Effector CD4-positive, alpha-beta T cell (primary cell): ENCODE results near the gene CLEC16A.
"Not testable (repeated sequence)": the region's sequence is repeated elsewhere in the genome, so short reads cannot be mapped to it uniquely, and the experiment has no call there.

Experiments used
- DNase-seq: peaks from one replicate; pipeline ENCODE4 v3.0.0-alpha.2; 2020

Gene CLEC16A

GRCh38 chr16:10966559-10966958 is 22.2 kb downstream of the CLEC16A start:
- not testable (repeated sequence) for DNase-seq

- DNase-seq: no peak
Observed at GRCh38 chr16:10967986-10968385, 23.6 kb downstream of the CLEC16A start.

DNA sequence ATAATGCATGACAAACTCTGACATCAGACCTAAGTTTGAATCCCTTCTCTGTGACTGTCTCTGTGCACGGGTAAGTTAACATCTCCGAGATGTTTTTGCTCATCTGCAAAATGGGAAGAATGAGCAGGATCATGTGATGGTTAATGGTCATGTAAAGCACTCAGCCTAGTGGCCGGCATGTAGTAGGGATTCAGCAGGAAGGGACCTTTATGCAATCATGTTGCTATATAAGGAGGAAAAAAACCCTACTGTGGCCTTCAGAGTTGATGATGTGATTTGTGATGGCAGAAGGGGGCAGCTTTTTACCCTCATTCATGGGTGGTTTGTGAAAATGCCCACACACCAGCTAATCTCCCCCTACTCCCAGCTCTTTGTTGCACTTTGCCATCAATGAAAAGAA is 24.1 kb downstream of the CLEC16A start:
- DNase-seq: no peak

GRCh38 chr16:10969615-10970014 is 25.3 kb downstream of the CLEC16A start:
- no peak for DNase-seq

GRCh38 chr16:10970065-10970464 is 25.7 kb downstream of the CLEC16A start:
- no peak for DNase-seq

DNA sequence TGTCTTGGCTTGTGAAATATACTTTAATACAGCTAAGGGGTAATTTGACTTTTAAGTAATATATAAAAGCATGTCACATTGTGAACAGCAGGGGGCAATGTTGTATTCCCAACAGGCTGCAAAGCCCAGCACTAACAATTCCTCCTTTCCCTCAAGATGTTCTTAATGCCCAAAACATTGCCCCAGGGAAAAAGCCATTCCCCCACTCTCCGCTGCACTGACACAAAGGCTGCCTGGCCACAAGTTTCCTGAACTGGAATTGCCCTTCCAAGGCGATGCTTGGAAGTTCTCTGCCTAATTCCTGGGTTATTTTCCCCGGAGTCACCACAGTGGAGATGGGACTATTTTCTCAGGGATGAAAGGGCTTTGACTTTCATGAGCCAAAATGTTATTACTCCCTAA is 27.2 kb downstream of the CLEC16A start:
- peak; percentile 31 for DNase-seq

GRCh38 chr16:10972108-10972818 is 27.9 kb downstream of the CLEC16A start:
- DNase-seq: no peak

DNA sequence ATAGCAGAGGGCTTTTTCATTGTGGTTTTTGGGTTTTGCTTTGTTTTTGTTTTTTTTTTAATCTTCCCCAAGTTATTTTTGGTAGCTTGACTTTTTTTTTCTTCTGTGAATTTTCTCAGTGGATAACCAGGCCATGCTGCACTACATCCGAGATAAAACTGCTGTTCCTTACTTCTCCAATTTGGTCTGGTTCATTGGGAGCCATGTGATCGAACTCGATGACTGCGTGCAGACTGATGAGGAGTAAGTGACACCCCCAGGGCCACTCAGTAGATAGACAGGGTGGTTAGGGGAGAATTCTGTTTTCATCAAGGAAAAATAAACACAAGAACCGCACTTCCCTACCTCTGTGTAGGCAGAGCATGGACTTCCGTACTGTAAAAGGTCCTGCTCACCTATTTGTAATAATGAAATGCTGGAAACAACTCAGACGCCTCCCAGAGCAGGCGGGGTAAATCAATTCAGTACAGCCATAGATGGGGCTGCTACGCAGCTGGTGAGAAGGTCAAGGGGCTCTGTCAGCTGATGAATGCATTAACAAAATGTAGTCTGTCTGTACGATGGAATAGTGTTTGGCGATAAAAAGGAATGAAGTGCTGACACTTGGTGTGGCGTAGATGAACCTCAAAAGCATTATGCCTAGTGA is 28.6 kb downstream of the CLEC16A start:
- no peak for DNase-seq

DNA sequence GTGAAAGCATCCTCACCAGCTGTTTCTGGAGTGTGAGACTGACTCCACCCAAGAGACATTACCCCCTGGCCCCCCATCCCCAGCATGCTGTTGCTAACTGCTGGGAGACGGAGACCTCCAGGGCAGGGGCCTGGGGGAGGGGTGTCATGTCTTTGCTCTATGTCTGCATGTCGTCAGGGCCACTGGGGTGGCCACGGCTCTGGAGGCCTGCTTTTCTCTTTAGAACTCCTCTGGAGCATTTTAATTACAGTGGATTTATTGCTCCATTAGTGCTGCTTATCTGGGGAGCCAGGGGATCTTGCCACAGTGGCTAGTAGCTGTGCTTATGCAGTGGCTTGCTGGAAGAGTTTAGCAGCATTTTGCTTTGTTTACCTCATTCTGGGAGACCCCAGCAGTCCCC is 32.3 kb downstream of the CLEC16A start:
- no peak for DNase-seq

- DNase-seq: no peak
Observed at GRCh38 chr16:10978124-10978523, 33.8 kb downstream of the CLEC16A start.

GRCh38 chr16:10978871-10979446 is 34.6 kb downstream of the CLEC16A start:
- no peak for DNase-seq

- no peak for DNase-seq
Observed at GRCh38 chr16:10979717-10980601, 35.6 kb downstream of the CLEC16A start.

DNA sequence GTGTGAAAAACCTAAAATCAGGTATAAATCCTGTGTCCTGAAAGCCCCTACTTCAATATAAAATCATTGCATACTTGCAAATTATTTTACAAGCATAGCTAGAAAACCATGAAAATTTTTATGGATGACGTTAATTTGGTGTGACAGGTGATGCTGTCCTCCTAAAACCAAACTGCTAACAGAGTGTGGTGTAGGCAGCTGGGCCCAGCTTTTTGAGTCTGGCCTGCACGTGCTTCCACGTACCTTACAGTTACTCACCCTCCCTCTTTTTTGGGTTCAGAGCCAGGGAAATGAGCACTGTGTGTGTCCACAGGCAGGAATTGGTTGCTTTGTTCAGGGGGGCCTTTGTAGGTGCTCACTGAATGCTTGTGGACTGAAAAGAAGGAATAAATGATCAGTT is 36.4 kb downstream of the CLEC16A start:
- no peak for DNase-seq

DNA sequence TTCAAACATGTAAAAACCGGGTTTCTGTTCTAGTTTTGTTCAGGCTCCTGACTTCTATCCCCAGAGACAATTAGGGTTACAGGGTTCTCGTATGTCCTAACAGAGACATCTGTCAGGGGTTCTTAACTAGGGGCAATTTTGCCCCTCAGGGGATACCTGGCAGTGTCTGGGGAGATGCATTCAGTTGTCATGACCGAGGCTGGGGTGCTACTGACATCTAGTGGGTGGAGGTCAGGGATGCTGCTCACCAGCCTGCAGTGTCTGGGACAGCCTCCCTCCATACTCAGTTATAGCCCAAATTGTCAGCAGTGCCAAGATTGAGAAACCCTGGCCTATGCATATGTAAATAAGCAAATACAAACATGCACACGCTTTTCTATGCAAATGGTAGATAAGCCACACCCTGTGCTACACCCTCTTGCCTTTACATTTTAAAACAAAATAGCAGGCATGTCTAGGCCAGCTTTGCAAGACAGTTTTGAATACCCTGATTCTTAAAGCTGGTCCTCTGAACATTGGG is 37.4 kb downstream of the CLEC16A start:
- DNase-seq: no peak

DNA sequence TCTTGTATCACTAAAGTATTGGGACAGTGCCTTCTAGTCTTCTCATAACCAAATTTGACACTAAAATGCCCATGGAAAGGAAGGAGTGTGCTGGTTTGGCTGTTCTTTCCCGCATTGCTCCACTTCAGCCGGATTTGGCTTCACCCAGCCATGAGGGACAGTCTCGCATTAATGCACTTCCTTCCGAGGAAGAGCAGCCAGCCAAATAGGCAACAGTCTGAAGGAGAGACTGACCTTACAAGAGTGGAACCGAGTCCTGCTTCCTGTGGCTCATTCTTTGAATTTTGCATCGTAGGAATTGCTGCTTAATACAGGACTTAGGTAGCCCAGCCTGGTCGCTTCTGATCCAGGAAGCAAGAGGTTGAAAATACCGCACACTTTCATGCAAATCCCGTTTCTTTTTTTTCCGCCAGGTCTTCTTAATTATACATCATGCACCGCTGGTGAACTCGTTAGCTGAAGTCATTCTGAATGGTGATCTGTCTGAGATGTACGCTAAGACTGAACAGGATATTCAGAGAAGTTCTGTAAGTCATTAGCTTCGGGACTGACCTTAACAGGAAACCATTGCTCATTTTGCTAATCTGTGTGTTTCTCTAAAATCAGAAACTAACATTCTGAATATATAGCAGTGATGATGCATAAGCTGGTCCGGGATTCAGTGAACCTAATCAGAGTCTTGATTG is 38.2 kb downstream of the CLEC16A start:
- DNase-seq: no peak

GRCh38 chr16:10983159-10983558 is 38.8 kb downstream of the CLEC16A start:
- DNase-seq: no peak

- DNase-seq: no peak
Observed at GRCh38 chr16:10984509-10984908, 40.1 kb downstream of the CLEC16A start.

GRCh38 chr16:10987361-10988163 is 43.2 kb downstream of the CLEC16A start:
- DNase-seq: no peak

GRCh38 chr16:10988164-10988803 is 43.9 kb downstream of the CLEC16A start:
- DNase-seq: no peak

DNA sequence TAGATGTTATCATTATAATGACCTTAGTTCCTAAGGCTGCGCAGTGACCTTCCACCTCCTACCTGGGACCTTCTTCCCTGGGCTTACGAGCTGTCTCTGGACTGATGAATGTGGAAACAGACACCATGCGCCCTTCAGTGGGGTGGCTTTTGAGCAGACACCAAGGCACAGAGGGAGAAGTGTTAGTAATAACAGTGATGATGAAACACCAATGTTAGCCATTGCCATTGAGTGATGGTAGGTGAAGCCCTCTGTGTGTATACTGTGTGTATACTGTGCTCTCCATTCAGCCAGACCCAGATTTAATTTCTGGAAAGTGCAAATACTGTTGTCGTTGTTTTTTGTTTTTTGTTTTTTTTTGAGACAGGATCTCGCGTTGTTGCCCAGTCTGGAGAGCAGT is 44.5 kb downstream of the CLEC16A start:
- DNase-seq: no peak

DNA sequence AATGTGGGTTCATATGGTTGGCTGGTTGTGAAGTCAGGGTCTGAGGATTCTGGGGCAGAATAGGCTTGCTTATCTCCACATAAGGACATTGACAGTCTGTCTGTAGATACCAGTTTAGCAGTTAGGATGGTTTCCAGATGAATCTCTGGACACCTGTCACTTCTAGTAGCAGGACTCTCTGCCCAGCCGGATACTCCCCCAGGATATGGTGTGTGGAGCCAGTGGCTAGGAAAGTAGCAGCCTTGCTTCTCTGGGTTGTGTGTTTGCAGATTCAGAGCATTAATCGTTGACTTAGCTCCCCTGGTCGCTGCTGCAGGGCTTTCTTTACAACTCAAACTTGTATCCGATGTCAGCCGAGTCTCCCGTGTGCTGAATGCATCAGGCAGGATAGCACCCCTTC is 45.2 kb downstream of the CLEC16A start:
- no peak for DNase-seq
